Smooth muscle cell of the coronary artery (primary cell): ENCODE data around the gene NMD3. TPM values are rescaled to one million over a fixed set of nuclear protein-coding genes. Genes with fewer than 3 reads are reported as not detected.

Experiments used
- total RNA-seq: library from RNA; depleted of rRNA; stranded (reverse); fragments of >200 nt; gene quantifications from 2 replicates; pipeline ENCODE4 v1.2.3, GENCODE V29; 2014; ENCODE audit warnings: low replicate concordance

NMD3 gene
- 45.0 and 102 TPM in 2 replicates for total RNA-seq

DNA sequence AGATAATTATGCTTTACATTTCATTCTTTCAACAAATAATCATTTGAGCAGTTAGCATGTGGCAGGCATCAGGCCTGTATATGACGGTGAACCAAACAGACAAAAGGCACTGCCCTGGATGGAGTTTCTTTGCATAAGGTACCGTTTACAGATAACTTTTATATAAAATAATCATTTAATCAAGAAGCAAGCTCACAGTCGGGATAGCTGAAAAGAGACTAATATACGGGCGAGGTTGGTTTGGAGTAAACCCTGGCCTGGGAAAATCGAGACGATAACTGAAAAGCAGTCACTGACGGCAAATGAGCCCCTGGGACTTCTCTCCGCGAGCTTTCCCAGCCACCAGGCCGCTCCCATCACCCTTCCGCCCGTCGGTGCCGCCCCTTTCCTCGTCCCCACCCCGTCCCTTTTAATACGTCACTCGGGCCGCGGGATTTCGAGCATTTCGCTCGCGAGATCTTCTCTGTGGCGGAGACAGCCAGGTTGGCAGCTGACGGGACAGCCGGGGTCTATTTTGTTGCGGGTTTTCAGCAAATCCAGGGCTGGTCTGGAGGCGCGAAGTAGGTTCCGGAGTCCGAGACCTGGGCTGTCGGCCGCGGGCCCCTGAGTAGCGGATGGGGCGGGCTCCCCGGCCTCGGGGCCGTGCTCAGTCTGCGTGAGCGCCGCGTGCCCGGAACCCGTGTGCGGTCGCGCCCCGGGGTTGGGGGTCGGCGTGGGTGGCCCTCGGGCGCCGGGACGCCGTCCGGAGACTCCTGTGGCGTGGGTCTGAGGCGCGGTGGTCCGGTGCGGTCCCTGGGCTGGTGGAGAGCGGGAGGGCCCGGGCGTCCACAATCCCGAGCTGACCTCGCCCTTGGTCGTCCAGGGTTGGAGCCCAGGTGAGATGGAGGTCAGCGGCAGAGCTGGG, at the start of gene NMD3:
TSS of gene NMD3 (plus strand) at position 462 of the 904 bp plus-strand sequence. CDS start 703 bp downstream, outside the sequence.

Other genes with a start within 250 kb of the NMD3 start
- 8.2 and 37.6 TPM in 2 replicates for gene B3GALNT1, start 116.0 kb upstream of the NMD3 start, total RNA-seq
- 0.08 TPM in 1 of 2 replicates, not detected in the other for gene SPTSSB, start 150.2 kb downstream of the NMD3 start, total RNA-seq